Activated CD4-positive, alpha-beta T cell treated with anti-CD3 and anti-CD28 coated beads, Interleukin-2, amount 50 U/mL, for 4 hours (primary cell): Measurements from ENCODE around the gene DNAI2.

Experiments
- DNase-seq, 2 experiments: peaks; one replicate each; pipeline ENCODE4 v3.0.0-alpha.2; 2020

Gene DNAI2

DNA sequence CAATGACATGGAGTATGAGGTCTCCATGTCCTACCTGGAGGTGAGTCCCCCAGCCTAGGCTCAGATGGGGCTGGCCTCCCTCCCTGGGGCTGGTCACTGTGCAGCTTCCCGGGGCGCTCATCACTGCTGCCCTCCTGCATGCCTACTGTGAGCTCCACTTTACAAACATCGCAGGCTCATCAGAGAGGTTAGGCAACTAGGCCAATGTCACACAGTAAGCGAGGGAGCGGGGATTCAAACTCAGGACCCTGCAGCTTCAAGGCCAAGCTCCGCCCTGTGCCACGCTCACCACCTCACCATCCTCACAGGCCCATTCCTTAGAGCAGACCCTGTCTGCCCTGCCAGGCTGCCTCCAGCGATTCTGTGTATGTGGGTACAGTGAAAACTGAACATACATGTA, 69.1 kb downstream of the DNAI2 start:
- DNase-seq, result no peak

- DNase-seq, result no peak
These were observed 69.7 kb downstream of the DNAI2 start for GRCh38 chr17:74343526-74344284.

DNA sequence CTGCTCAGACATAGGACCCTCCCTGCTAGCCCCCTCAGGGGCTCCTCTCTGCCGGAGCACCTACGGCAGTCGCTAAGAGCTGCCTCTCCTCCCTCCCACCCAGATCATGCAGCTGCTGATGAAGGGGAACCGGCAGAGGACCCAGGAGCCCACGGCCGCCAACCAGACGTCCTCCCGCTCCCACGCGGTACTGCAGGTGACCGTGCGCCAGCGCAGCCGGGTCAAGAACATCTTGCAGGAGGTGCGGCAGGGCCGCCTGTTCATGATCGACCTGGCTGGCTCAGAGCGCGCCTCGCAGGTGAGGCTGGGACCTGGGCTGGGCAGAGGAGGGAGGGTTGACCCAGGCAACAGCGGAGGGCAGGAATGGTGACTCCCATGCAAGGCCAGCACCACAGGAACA, 70.6 kb downstream of the DNAI2 start:
- DNase-seq, result no peak

DNA sequence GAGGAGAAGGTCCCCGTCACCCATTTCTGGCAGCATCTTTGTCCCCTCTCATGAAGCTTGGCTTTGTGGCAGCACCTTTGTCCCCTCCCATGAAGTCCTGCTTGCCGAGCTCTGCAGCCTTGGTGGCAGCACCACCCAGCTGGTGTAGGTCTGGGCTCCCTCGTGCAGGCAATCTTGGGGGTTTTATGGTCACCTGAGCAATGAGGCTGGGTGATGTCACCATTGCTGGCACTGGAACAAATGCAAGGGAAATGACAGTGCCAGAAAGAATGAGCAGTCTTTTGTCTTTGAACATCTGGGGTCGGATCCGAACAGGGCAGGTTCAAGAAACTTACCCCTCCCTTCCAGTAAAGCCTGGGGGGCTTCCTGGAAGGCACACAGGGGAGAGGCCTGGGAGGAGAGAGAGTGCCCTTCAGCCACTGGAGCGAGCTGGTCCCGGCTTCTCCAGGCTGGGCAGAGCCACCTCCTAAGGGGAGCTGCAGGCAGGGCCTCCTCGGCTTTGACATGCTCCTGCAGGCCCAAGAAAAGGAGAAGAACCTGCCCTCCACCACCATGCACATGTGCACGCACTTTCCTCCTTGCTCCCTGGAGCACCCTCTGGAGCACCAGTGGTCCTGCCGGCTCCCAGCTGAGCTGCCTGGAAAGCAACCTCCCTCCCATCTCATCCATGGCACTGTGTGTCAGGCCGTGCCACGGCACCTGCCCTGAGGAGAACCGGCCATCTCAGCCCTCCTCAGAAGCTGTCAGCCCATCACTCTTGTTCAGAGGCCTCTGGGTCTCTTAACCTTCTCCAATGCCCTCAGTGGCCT, 71.6 kb downstream of the DNAI2 start:
- no peak for DNase-seq

DNA sequence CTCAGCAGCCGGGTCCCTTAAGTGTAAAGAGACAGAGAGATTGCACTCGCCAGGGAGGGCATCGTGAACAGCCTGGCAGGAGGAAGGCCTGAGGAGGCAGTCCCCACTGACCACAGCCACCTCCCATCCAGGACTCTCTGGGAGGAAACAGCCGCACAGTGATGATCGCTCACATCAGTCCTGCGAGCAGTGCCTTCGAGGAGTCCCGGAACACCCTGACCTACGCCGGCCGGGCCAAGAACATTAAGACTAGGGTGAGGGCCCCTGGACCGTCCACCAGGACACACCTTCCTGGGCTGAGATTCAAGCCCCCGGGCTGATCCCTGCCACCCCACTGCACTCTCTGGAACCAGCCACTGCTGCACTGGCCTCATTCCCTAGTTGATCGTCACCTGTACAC, 73.6 kb downstream of the DNAI2 start:
- no peak for DNase-seq

- DNase-seq, result no peak
These were observed 75.1 kb downstream of the DNAI2 start for GRCh38 chr17:74349120-74349519.

GRCh38 chr17:74350486-74350885, 76.5 kb downstream of the DNAI2 start:
- no peak for DNase-seq

GRCh38 chr17:74351552-74352210, 77.6 kb downstream of the DNAI2 start:
- no peak for DNase-seq

DNA sequence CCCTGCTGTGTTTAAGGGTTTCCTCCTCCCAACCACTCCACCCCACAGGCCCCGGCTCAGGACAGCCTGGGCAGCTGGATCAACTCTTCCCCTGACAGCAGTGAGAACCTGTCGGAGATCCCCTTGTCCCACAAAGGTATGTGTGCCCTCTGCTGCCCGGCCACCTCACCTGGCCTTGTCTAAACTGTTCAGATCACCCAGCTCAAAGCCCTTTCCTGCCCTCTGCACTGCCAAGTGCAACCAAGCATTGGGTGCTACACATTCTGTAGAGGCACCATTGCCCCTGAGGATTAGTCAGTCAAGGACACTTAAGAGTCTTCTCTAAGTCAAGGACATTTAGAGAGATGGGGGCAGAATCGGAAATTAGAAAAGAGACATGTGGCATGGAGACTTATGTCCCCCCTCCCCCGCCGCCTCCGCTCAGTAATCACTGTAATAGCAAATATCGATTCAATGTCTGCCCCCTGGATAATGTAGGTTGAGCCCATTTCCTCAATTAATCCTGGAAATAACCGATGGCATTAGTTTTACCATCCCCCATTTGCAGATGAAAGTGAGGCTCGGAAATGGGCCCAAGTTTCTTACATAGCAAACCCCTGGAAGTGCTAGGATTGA, 79.5 kb downstream of the DNAI2 start:
- no peak for DNase-seq

DNA sequence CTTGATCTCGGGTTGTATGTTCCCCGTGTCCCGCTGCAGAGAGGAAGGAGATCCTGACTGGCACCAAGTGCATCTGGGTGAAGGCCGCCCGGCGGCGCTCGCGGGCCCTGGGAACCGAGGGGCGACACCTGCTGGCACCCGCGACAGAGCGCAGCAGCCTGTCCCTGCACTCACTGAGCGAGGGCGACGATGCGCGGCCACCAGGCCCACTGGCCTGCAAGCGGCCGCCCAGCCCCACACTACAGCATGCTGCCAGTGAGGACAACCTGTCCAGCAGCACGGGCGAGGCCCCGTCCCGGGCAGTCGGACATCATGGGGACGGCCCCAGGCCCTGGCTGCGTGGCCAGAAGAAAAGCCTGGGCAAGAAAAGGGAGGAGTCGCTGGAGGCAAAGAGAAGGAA, 80.1 kb downstream of the DNAI2 start:
- peak; percentile 16 to 23 for DNase-seq

DNA sequence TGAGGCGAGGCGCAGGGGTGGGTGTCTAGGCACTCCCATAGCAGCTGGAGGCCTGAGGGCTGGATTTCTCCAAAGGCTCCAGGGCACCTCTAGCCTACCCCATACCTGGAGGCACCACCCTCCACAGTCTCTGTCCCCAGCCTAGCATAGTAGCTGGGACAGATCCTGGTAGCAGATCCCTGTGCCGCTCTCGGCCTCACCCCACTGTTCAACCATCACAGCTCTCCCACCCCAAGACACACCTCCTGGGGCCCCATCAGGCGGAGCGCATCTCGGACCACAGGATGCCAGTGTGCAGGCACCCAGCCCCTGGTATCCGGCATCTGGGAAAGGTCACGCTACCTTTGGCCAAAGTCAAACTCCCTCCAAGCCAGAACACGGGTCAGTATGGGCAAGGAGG, 80.5 kb downstream of the DNAI2 start:
- no peak for DNase-seq

DNA sequence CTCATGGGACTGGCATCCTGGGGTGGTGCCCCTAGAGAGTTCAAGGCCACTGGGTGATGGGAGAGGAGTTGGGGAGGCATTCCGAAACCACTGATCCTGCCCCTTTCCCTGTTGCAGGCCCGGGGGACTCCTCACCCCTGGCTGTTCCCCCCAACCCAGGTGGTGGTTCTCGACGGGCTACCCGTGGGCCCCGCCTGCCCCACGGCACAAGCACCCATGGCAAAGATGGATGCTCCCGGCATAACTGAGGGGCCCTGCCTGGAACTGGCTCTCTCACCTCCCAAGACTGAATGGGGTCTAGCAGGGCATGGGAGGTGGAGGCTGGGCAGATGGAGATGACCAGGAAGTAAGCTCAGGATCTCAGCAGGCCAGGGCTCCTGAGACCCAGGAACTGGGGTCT, 81.0 kb downstream of the DNAI2 start:
- DNase-seq, result no peak

DNA sequence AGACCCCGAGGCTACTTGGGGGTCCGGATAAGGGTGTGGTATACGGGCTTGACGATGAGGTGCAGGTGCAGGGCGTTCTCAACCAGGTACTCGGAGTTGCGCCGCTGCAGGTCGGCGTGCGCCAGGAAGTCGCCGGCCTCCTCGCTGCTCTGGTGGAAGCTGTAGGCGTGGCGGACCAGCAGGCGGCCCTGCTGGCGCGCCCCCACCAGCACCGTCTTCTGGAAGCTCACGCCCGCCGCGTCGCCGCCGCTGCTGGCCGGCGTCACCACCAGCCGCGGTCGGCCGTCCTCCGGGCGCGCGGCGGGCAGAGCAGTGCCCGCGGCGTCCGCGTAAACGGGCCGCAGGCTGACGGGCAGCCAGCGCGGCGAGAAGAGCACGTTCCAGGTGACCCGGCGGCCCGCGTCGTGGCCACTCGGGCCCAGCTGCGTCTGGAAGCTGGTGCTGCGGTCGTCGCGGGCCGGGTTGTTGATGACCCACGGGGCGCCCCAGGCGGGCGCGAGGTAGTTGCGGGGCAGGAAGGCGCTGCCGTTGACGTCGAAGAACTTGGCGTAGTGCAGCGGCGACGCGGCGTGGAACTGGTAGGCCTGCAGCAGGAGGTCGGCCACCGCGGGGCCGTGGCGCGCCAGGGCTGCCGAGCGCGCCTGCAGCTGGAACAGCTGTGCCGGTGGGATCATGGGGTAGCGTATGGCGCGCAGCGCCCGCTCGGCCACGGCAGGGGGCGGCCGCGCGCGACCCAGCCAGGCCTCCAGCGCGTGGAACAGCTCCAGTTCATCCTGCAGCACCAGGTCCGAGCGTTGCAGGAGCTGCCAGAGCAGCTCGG, 82.8 kb downstream of the DNAI2 start:
- no peak for DNase-seq

DNA sequence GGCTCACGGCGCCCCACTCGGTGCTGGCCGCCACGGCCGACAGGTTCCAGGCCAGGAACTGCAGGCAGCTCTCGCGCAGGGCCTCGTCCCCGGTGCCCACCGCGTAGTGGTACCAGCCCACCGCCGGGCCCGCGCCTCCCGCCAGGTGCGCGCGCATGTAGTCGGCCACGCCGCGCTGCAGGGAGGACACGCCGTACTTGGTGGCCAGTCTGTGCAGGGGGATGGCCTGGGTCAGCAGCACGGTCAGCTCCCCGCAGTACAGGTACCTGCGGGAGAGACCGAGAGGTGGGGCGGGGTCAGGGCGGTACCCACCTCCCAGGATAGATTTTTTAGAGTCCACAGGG, 83.4 kb downstream of the DNAI2 start:
- DNase-seq, result no peak

GRCh38 chr17:74358697-74359096, 84.7 kb downstream of the DNAI2 start:
- no peak for DNase-seq

GRCh38 chr17:74359916-74360315, 85.9 kb downstream of the DNAI2 start:
- DNase-seq, result no peak

- DNase-seq, result no peak
These were observed 86.8 kb downstream of the DNAI2 start for GRCh38 chr17:74360899-74361229.

DNA sequence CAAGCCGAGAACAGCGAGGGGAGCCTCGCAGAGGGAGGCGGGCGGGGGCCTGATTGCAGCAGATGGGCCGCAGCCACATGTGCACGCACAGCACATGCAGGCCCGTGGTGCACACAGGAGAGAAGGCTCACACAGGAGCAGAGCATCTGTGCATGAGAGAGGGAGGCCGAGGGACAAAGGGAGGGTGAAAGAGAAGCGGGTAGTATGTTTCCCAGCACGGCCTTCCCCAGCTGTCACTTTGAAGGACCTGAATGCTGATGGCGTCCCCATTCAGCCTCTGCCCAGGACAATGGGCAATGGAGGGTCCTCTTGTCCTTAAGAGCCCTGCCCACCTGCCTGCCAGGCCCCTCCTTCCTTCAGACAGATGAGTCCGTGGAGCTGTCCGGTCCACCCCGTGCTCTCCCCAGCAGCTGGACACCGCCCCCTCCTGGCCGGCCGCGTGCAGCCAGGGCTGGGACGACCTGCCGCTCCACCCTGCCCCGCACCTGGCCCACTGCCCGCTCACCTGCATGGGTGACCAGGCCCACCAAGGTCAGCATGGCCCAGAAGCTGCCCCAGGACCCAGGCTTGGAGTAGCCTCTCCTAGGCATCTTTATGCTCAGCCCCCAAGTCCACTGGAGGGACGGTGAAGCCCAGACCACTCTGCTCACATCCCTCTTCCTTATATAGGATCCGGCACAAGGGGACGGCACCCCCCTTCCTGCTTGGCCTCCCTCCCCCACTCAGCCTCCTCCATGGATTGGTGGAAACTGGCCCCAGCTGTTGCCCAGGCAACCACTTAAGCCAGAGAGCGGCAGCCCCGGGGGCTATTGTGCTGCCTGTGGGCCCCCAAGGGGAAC, 87.4 kb downstream of the DNAI2 start, which contains the start of gene BTBD17:
Gene BTBD17 (minus strand): TSS at position 639 of the 839 bp plus-strand sequence. CDS start 49 bp downstream, at position 590.
- DNase-seq, result no peak

DNA sequence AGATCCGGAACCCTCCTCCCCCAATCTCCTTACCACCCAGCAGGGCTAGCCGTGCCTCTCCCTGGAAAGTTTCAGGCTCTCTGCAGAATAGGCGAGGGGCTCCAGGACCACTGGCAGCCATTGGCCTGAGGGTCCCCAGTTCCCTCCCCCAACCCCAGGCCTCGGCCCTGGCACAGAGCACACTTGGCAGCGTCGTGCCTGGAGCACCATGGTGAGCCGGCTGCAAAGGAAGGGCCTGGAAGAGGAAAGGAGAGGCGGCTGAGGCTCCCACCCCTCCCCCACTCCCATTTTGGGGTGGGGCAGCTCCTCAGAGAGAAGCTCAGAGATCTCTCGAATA, 88.0 kb downstream of the DNAI2 start:
- no peak for DNase-seq

DNA sequence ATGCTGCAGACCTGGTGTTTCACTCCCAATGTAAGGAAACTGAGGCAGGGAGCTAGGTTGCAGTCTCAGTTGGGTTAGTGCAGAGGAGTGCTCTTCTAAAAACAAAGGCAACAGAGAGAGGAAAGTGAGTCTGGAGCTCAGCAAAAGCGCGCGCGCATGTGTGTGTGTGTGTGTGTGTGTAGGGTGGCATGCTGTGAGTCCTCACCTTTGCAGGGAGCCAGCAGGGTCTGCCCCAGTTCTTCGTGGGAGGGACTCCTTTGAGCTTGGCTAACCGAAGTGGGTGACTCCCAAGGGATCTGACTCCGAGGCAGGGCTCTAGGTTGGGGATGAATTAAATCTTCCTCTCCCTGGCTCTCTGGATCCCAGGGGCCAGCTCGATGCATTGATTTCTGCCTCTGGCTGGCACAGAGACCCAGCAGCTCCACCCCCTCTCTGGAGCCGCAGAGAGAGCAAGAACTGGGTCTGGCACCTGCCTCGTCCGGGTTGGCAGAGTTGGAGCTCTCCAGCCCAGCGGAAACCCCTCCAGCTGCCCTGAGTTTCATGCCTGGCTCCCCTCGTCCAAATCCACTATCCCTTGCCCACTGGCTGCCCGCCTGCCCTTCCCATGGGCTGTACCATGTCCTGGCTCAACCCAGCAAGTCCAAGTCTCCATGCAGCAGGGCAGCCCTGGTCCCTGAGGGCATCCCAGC, 88.9 kb downstream of the DNAI2 start:
- no peak for DNase-seq
